Nephron progenitor cell (in vitro differentiated cells): ENCODE data around the gene FUT8.
A peak's percentile ranks its signal among the peaks of the same experiment; 100 is the strongest.

Experiments
- DNase-seq: peaks from one replicate; pipeline ENCODE4 v3.0.0; 2021
- H3K27ac Mint-ChIP-seq: 2 replicates; pipeline ENCODE4 v1.8.0; 2021; ENCODE audit warnings: mild to moderate bottlenecking, moderate library complexity, mixed read lengths
- H3K27me3 Mint-ChIP-seq: 2 replicates; pipeline ENCODE4 v1.8.0; 2021; ENCODE audit warnings: mild to moderate bottlenecking, low read depth, mixed read lengths; ENCODE audit not compliant: poor library complexity
- H3K36me3 Mint-ChIP-seq: 2 replicates; pipeline ENCODE4 v1.8.0; 2021; ENCODE audit warnings: low read depth, mixed read lengths
- H3K4me1 Mint-ChIP-seq: 2 replicates; pipeline ENCODE4 v1.8.0; 2021; ENCODE audit warnings: mixed read lengths
- H3K4me3 Mint-ChIP-seq: 2 replicates; pipeline ENCODE4 v1.8.0; 2021; ENCODE audit warnings: mild to moderate bottlenecking, moderate library complexity, mixed read lengths
- H3K9me3 Mint-ChIP-seq: 2 replicates; pipeline ENCODE4 v1.8.0; 2021; ENCODE audit warnings: mild to moderate bottlenecking, moderate library complexity, mixed read lengths
- CTCF ChIP-seq: fragments of 200-600 bp; sonication (generic); IDR thresholded peaks from 2 replicates; pipeline ENCODE4 v1.5.0; 2021; ENCODE audit warnings: antibody characterized with exemption

FUT8 gene

GRCh38 chr14:65750906-65751305 is 338.4 kb downstream of the FUT8 start:
- TF ChIP-seq CTCF: no peak
- Mint-ChIP-seq H3K4me3 (no peak overlapping the region), H3K4me1 (peaks cover 27% of the 10 kb centered on the region), H3K36me3 (no peaks in the 10 kb centered on the region), H3K27me3 (no peaks in the 10 kb centered on the region), H3K9me3 (no peaks in the 10 kb centered on the region), H3K27ac (peak overlapping the region; percentile 11)
- DNase-seq: no peak

- Mint-ChIP-seq H3K27me3 (no peaks in the 10 kb centered on the region), H3K9me3 (no peaks in the 10 kb centered on the region), H3K4me1 (peaks cover 27% of the 10 kb centered on the region), H3K27ac (peak overlapping the region; percentile 11), H3K36me3 (no peaks in the 10 kb centered on the region), H3K4me3 (no peak overlapping the region)
- TF ChIP-seq CTCF: no peak
- DNase-seq: no peak
Observed at GRCh38 chr14:65751510-65751909, 339.0 kb downstream of the FUT8 start.

GRCh38 chr14:65753061-65753460 is 340.5 kb downstream of the FUT8 start:
- DNase-seq: no peak
- TF ChIP-seq CTCF: no peak
- Mint-ChIP-seq H3K4me3 (no peak overlapping the region), H3K36me3 (no peaks in the 10 kb centered on the region), H3K4me1 (peaks cover 27% of the 10 kb centered on the region), H3K9me3 (no peaks in the 10 kb centered on the region), H3K27ac (no peak overlapping the region), H3K27me3 (no peaks in the 10 kb centered on the region)

- peaks cover 24% of the 10 kb centered on the region for H3K4me1 Mint-ChIP-seq
- peaks cover 3% of the 10 kb centered on the region for H3K9me3 Mint-ChIP-seq
- H3K36me3 Mint-ChIP-seq: no peaks in the 10 kb centered on the region
- no peaks in the 10 kb centered on the region for H3K27me3 Mint-ChIP-seq
- no peak for TF ChIP-seq CTCF
- no peak overlapping the region for H3K4me3 Mint-ChIP-seq
- no peak overlapping the region for H3K27ac Mint-ChIP-seq
- DNase-seq: no peak
Observed at GRCh38 chr14:65755331-65755730, 342.8 kb downstream of the FUT8 start.

GRCh38 chr14:65756880-65757279 is 344.4 kb downstream of the FUT8 start:
- TF ChIP-seq CTCF: no peak

GRCh38 chr14:65769151-65769550 is 356.6 kb downstream of the FUT8 start:
- peaks cover 15% of the 10 kb centered on the region for H3K27me3 Mint-ChIP-seq
- H3K4me1 Mint-ChIP-seq: no peaks in the 10 kb centered on the region
- H3K36me3 Mint-ChIP-seq: no peaks in the 10 kb centered on the region
- peaks cover 6% of the 10 kb centered on the region for H3K9me3 Mint-ChIP-seq
- no peak overlapping the region for H3K27ac Mint-ChIP-seq
- TF ChIP-seq CTCF: no peak
- H3K4me3 Mint-ChIP-seq: no peak overlapping the region
- no peak for DNase-seq

More at GRCh38 chr14:65756880-65757279, 344.4 kb downstream of the FUT8 start:
- Mint-ChIP-seq H3K4me1 (peaks cover 8% of the 10 kb centered on the region), H3K27ac (no peak overlapping the region), H3K4me3 (no peak overlapping the region), H3K9me3 (peaks cover 4% of the 10 kb centered on the region), H3K27me3 (no peaks in the 10 kb centered on the region), H3K36me3 (no peaks in the 10 kb centered on the region)
- DNase-seq: no peak
